ENCODE measurements around the gene PMEL.
A peak's percentile ranks its signal among the peaks of the same experiment; 100 is the strongest.
"Not testable (repeated sequence)": the region's sequence is repeated elsewhere in the genome, so short reads cannot be mapped to it uniquely, and the experiment has no call there.

PMEL gene

GRCh38 chr12:55965941-55966407 is at the start of gene PMEL:
Gene PMEL (minus strand): TSS chr12:55966042. CDS start chr12:55966011, 31 bp downstream.
- no peak for DNase-seq (ENCODE audit: low read depth in 3 of 3)

- no peak for DNase-seq (ENCODE audit: low read depth in 3 of 3)
Measured at GRCh38 chr12:56014205-56014604, 48.4 kb upstream of the PMEL start.

- no peak for DNase-seq (ENCODE audit: low read depth in 3 of 3)
Measured at GRCh38 chr12:56013482-56013881, 47.6 kb upstream of the PMEL start.

- DNase-seq (ENCODE audit: low read depth in 3 of 3): no peak
Measured at GRCh38 chr12:56011509-56012090, 45.8 kb upstream of the PMEL start.

GRCh38 chr12:56010111-56010570 is 44.3 kb upstream of the PMEL start:
- DNase-seq (ENCODE audit: low read depth in 3 of 3): no peak

- DNase-seq (ENCODE audit: low read depth in 3 of 3): peak in 1 of 3 donors; percentile 84
Measured at GRCh38 chr12:56007564-56008559, 42.0 kb upstream of the PMEL start.

GRCh38 chr12:56004211-56004610 is 38.4 kb upstream of the PMEL start:
- DNase-seq (ENCODE audit: low read depth in 3 of 3): no peak

GRCh38 chr12:56003376-56003775 is 37.5 kb upstream of the PMEL start:
- DNase-seq (ENCODE audit: low read depth in 3 of 3): not testable (repeated sequence)

- no peak for DNase-seq (ENCODE audit: low read depth in 3 of 3)
Measured at GRCh38 chr12:56001487-56002100, 35.8 kb upstream of the PMEL start.

- DNase-seq (ENCODE audit: low read depth in 3 of 3): not testable (repeated sequence)
Measured at GRCh38 chr12:55999999-56000540, 34.2 kb upstream of the PMEL start.

GRCh38 chr12:55999522-55999921 is 33.7 kb upstream of the PMEL start:
- not testable (repeated sequence) for DNase-seq (ENCODE audit: low read depth in 3 of 3)

- no peak for DNase-seq (ENCODE audit: low read depth in 3 of 3)
Measured at GRCh38 chr12:55997535-55997859, 31.7 kb upstream of the PMEL start.

- no peak for DNase-seq (ENCODE audit: low read depth in 3 of 3)
Measured at GRCh38 chr12:55996715-55997534, 31.1 kb upstream of the PMEL start, which contains the start of gene SUOX. Gene SUOX (plus strand): TSS chr12:55997276. CDS start chr12:56002222, 4,946 bp downstream.

- peak; percentile 30 to 39 (median 34) for DNase-seq (ENCODE audit: low read depth in 3 of 3)
Measured at GRCh38 chr12:55996201-55996714, 30.4 kb upstream of the PMEL start.

- DNase-seq (ENCODE audit: low read depth in 3 of 3): no peak
Measured at GRCh38 chr12:55995366-55995765, 29.5 kb upstream of the PMEL start.

- DNase-seq (ENCODE audit: low read depth in 3 of 3): no peak
Measured at GRCh38 chr12:55993230-55993853, 27.5 kb upstream of the PMEL start.

- no peak for DNase-seq (ENCODE audit: low read depth in 3 of 3)
Measured at GRCh38 chr12:55991110-55991509, 25.3 kb upstream of the PMEL start.

- not testable (repeated sequence) for DNase-seq (ENCODE audit: low read depth in 3 of 3)
Measured at GRCh38 chr12:55985976-55986375, 20.1 kb upstream of the PMEL start.

- DNase-seq (ENCODE audit: low read depth in 3 of 3): no peak
Measured at GRCh38 chr12:55985341-55985740, 19.5 kb upstream of the PMEL start.

GRCh38 chr12:55984861-55985260 is 19.0 kb upstream of the PMEL start:
- no peak for DNase-seq (ENCODE audit: low read depth in 3 of 3)
